Measurements from ENCODE around the gene FHIP1B. TPM values are rescaled to one million over a fixed set of nuclear protein-coding genes. Genes with fewer than 3 reads are reported as not detected.
A peak's percentile ranks its signal among the peaks of the same experiment; 100 is the strongest.

The FHIP1B gene
- total and polyA plus RNA-seq, 8 donors, result 34.9 to 69.0 (median 55.7) TPM

DNA sequence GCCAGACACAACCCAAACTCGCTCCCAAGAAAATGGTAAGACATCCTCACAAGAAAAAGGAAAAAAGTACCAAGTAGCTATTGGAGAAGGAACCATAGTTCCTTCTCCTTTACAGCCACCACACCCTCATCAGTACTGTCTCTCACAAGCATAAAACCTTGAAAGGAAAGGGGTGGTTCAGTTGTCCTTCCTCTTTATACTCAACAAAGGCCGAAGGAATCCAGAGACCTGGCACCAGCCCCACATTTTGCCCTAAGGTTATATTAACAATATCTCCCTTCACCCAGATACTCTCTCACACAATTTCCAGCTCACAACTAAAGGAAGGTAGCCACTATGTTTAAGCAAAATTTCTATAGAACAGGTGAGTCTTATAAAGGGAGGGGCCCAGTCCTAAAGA lies 8.5 kb downstream of the FHIP1B start:
- intact Hi-C loops (cut with DNase I), result no loop called here
- TF ChIP-seq, protein P1, sequence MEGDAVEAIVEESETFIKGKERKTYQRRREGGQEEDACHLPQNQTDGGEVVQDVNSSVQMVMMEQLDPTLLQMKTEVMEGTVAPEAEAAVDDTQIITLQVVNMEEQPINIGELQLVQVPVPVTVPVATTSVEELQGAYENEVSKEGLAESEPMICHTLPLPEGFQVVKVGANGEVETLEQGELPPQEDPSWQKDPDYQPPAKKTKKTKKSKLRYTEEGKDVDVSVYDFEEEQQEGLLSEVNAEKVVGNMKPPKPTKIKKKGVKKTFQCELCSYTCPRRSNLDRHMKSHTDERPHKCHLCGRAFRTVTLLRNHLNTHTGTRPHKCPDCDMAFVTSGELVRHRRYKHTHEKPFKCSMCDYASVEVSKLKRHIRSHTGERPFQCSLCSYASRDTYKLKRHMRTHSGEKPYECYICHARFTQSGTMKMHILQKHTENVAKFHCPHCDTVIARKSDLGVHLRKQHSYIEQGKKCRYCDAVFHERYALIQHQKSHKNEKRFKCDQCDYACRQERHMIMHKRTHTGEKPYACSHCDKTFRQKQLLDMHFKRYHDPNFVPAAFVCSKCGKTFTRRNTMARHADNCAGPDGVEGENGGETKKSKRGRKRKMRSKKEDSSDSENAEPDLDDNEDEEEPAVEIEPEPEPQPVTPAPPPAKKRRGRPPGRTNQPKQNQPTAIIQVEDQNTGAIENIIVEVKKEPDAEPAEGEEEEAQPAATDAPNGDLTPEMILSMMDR (IDR thresholded peaks at IDR 0.05), result no peak
- ATAC-seq (peak; percentile 41), DNase-seq (no peak)
- H3K4me1 ChIP-seq, result peaks cover 0 to 51% of the 10 kb centered on the region in 2 donors
- no peaks in the 10 kb centered on the region for H3K27me3 ChIP-seq
- no peak overlapping the region for H3K4me3 ChIP-seq
- peak overlapping the region; percentile 24 to 72 for H3K27ac ChIP-seq
- no peaks in the 10 kb centered on the region for H3K9me3 ChIP-seq
- peaks cover 4 to 36% of the 10 kb centered on the region in 2 donors for H3K36me3 ChIP-seq

DNA sequence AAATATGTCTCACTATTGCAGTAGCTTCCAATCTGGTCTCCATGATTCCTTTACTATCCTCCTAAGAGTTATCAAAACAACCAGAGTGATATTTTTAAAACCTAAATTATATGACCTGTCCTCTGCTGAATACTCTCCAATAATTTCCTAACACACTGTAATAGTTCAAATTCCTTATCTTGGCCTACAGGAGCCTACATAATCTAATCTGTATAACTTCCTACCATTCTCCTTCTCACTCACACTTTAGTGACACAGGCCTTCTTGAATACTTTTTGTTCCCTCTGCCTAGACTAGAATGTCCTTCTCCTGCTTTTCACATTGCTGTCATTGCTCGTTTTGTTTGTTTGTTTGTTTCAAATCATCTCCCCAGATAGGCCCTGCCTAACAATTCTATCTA lies 9.4 kb downstream of the FHIP1B start:
- intact Hi-C loops (cut with DNase I), result no loop called here
- Histone ChIP-seq H3K4me3 (no peak overlapping the region), H3K4me1 (peaks cover 0 to 44% of the 10 kb centered on the region in 2 donors), H3K27ac (peak overlapping the region; percentile 24 to 72), H3K9me3 (no peaks in the 10 kb centered on the region), H3K36me3 (peaks cover 4 to 42% of the 10 kb centered on the region in 2 donors), H3K27me3 (no peaks in the 10 kb centered on the region)
- ATAC-seq (no peak), DNase-seq (no peak)
- TF ChIP-seq, protein P1 (IDR thresholded peaks at IDR 0.05), result no peak

DNA sequence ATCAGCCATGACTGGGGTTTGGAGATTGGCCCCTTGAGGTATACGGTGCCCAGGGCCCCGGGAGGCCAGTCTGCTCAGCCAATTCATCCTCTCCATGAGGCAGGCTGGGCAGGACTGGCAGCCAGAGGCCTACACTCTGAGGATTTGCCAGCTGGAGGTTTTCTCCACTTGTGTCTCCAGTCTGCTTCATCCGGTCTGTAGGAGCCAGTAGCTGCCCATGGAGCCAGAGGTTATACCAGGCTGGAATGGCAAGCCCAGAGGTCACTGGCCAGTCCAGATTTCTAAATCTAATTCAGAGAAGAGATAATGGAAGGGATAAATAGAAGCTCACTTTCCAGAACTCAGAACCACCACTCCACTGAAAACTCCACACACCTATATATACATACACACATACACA lies 10.0 kb downstream of the FHIP1B start:
- H3K36me3 ChIP-seq, result peaks cover 4 to 48% of the 10 kb centered on the region in 2 donors
- no peaks in the 10 kb centered on the region for H3K27me3 ChIP-seq
- no peaks in the 10 kb centered on the region for H3K9me3 ChIP-seq
- intact Hi-C loops (cut with DNase I), result no loop called here
- ATAC-seq (no peak), DNase-seq (no peak)
- H3K27ac ChIP-seq, result peak overlapping the region in 1 of 2 donors; percentile 72
- H3K4me1 ChIP-seq, result peaks cover 0 to 44% of the 10 kb centered on the region in 2 donors
- no peak overlapping the region for H3K4me3 ChIP-seq
- TF ChIP-seq, protein P1 (IDR thresholded peaks at IDR 0.05), result no peak

DNA sequence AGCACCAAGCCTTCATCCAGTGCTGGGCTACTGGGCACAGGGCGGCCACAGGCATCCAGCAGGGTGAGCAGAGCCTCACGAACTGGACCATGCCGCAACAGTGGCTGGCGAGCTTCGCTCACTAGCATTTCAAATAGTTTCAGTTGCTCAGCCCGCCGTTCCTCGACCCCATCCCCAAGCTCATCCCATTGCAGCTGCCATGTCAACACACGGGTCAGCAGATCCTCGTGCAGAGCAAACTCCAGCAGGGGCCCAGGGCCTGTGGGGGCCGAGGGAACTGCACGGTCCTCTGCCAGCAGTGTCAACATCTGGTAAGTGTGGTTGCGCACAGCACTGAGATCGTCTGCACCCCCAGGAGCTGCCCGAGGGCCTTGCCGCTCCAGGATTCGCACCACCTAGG lies 10.6 kb downstream of the FHIP1B start:
- Histone ChIP-seq H3K27me3 (no peaks in the 10 kb centered on the region), H3K4me3 (no peak overlapping the region), H3K9me3 (no peaks in the 10 kb centered on the region), H3K27ac (no peak overlapping the region), H3K36me3 (peaks cover 4 to 54% of the 10 kb centered on the region in 2 donors), H3K4me1 (peaks cover 0 to 44% of the 10 kb centered on the region in 2 donors)
- peak in 1 of 4 donors; percentile 65 for DNase-seq
- intact Hi-C loops (cut with DNase I), result no loop called here
- TF ChIP-seq, protein P1 (IDR thresholded peaks at IDR 0.05), result no peak
- ATAC-seq, result no peak

DNA sequence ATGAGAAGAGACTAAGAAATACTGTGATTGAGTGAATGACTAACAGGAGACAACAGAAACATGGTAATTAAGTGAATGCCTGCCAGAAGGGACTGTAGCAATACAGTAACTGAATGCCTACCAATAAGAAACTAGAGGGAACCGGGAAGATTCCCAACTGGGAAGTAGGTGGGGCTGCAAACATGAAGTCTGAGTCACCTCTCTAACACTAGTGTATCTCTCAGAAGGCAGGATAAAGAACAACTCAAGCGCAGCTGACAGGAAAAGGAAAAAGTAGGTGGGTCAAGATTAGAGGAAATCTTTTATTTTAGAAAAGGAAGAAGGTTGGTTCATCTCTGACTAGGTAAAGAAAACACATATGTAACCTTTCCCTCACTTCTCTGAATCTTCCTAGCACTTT lies 15.1 kb downstream of the FHIP1B start:
- DNase-seq, result no peak
- Histone ChIP-seq H3K36me3 (peaks cover 4 to 97% of the 10 kb centered on the region in 2 donors), H3K4me1 (peaks cover 0 to 13% of the 10 kb centered on the region in 2 donors), H3K4me3 (no peak overlapping the region), H3K27ac (peak overlapping the region in 1 of 2 donors; percentile 53), H3K27me3 (no peaks in the 10 kb centered on the region), H3K9me3 (no peaks in the 10 kb centered on the region)
- TF ChIP-seq, protein P1 (IDR thresholded peaks at IDR 0.05), result no peak
- intact Hi-C loops (cut with DNase I), result no loop called here
- ATAC-seq, result peak; percentile 84
